ENCODE results near the gene C6orf15.

The C6orf15 gene

GRCh38 chr6:31131595-31131994 is 19.2 kb upstream of the C6orf15 start:
- in situ Hi-C loops (cut with MboI; ENCODE audit: low sequenced_read_pairs) = loop anchor here (10.0 kb wide), 1 partner anchor 233 kb away; no protein-coding TSS in a partner anchor

GRCh38 chr6:31130751-31131150 is 18.4 kb upstream of the C6orf15 start:
- in situ Hi-C loops (cut with MboI; ENCODE audit: low sequenced_read_pairs) = loop anchor here (10.0 kb wide), 1 partner anchor 234 kb away; no protein-coding TSS in a partner anchor

- in situ Hi-C loops (cut with MboI; ENCODE audit: low sequenced_read_pairs) = no loop called here
Observed at GRCh38 chr6:31129130-31129529, 16.8 kb upstream of the C6orf15 start.

GRCh38 chr6:31128093-31128676 is 15.8 kb upstream of the C6orf15 start:
- in situ Hi-C loops (cut with MboI; ENCODE audit: low sequenced_read_pairs) = no loop called here

GRCh38 chr6:31126396-31127175 is 14.2 kb upstream of the C6orf15 start:
- in situ Hi-C loops (cut with MboI; ENCODE audit: low sequenced_read_pairs) = no loop called here

- in situ Hi-C loops (cut with MboI; ENCODE audit: low sequenced_read_pairs) = no loop called here
Observed at GRCh38 chr6:31125586-31126363, 13.4 kb upstream of the C6orf15 start.

DNA sequence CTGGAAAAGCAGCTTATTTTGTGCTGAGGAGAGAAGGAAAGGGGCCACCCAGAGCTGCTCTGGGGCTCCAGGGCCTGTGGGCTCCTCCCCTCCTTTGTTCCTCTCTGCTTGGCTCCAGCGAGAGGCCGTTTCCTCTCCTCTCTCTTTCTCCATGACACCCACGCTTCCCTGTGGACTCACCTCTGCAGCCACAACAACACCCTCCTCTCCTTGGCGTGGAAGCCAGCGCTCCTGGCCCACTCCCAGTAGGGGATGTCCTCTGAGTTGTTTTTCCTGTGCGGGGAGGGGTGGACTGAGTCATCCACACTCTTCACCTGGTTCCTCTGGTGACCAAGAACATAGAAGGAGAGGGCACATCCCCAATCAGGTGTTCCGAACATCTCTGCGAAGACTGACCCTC is 12.8 kb upstream of the C6orf15 start:
- in situ Hi-C loops (cut with MboI; ENCODE audit: low sequenced_read_pairs) = no loop called here

GRCh38 chr6:31122791-31123706 is 10.7 kb upstream of the C6orf15 start:
- in situ Hi-C loops (cut with MboI; ENCODE audit: low sequenced_read_pairs) = no loop called here

DNA sequence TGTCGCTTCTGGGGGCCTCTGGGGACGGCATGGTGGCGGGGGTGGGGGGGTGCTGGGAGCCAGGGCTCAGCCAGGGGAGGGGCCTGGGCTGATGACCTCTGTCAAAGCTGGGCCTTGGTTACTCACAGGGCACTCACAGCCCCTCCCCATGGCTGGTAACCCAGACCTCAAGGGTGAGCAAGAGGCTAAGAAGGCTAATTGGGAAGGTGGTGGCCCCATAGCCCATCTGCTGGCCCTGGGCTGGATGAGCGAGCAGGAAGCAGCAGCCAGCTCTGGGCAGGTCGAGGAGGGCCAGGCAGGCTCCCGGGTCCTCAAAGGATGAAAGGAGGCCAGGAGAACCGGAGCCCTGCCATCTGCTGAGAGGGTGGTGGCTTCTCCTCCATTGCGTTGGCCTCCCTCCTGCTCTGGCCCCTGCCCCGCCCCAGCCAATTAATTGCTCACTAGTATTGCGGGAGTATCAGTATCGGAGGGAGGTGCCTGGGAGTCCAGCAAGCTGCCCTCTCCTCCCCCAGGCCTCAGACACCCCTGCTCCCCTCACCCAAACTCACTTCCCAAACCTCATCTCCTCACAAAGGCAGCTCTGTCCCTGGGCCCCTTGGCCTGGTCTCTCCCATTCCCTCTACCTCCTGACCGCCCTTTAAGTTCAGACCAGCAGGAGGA is 8.9 kb upstream of the C6orf15 start:
- in situ Hi-C loops (cut with MboI; ENCODE audit: low sequenced_read_pairs) = no loop called here

DNA sequence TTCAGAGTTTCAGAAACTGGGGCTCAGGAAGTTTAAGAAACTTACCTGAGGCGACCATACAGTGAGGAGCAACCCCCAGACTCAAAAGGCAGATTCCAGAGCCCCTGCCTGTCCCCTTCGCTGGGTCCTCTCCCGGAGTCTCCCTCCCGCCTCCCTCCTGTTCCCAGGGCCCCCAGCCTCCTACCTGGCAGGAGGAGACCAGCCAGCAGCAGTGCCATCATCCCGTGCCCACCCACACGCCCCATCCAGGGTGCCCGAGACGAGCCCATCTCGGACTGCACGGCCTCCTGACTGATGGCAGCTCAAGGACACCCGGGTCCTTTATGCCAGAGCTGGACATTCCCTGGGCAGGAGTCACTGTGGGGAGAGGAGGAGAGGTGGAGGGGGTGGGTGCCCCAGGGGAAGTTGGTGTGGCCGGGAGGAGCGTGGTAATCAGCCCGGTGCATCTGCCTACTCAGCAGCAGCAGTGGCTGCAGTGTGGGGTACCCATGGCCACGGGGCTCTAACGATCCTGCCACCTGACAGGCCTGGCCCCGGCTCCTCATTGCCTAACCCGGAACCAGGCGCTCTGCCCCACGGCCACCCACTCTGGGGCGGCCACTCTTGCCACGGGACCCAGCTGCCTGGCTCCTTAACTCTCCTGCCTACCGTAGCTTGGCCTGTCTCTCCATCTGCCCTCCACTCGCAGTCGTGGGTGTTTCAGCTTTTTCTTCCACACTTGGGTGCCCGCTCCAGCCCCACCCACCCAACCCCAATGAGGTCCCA is 8.0 kb upstream of the C6orf15 start, which contains the start of gene CDSN:
Gene CDSN, minus strand, starts transcription at position 296 of the 765 bp plus-strand sequence. Its CDS starts 27 bp downstream, at position 269.
- in situ Hi-C loops (cut with MboI; ENCODE audit: low sequenced_read_pairs) = no loop called here

GRCh38 chr6:31118178-31118577 is 5.8 kb upstream of the C6orf15 start:
- in situ Hi-C loops (cut with MboI; ENCODE audit: low sequenced_read_pairs) = no loop called here

DNA sequence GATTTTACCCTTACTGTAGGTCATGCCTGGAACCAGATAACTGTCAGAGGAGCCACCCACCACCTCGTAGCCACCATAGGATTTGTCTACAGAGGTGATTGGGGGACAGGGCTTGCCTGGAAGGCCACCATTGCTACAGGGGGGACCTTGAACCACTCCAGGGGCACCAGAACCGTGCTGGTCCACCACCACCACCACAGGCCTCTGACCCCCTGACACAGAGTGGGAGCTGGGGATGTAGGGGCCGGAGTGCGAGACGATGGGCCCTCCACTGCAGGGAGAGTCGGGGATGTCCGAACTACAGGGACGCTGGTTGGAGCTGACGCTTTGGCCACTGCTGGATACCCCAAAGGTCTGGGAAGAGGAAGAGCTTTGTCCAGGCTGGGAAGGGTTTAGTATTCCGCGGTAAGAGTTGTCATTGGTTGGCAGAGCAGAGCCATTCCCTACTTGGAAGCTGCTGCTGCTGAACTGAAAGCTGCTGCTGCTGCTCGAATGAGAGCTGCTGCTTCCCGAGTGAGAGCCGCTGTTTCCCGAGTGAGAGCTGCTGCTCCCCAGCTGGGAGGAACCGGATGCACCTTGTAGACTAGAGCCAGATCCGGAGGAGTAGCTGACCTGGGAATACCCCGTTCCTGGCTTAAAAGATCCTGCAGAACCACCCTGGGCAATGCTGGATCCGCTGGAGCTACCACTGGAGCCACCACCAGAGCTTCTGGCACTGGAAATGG is 4.4 kb upstream of the C6orf15 start:
- in situ Hi-C loops (cut with MboI; ENCODE audit: low sequenced_read_pairs) = no loop called here

GRCh38 chr6:31115941-31116560 is 3.7 kb upstream of the C6orf15 start:
- in situ Hi-C loops (cut with MboI; ENCODE audit: low sequenced_read_pairs) = no loop called here

DNA sequence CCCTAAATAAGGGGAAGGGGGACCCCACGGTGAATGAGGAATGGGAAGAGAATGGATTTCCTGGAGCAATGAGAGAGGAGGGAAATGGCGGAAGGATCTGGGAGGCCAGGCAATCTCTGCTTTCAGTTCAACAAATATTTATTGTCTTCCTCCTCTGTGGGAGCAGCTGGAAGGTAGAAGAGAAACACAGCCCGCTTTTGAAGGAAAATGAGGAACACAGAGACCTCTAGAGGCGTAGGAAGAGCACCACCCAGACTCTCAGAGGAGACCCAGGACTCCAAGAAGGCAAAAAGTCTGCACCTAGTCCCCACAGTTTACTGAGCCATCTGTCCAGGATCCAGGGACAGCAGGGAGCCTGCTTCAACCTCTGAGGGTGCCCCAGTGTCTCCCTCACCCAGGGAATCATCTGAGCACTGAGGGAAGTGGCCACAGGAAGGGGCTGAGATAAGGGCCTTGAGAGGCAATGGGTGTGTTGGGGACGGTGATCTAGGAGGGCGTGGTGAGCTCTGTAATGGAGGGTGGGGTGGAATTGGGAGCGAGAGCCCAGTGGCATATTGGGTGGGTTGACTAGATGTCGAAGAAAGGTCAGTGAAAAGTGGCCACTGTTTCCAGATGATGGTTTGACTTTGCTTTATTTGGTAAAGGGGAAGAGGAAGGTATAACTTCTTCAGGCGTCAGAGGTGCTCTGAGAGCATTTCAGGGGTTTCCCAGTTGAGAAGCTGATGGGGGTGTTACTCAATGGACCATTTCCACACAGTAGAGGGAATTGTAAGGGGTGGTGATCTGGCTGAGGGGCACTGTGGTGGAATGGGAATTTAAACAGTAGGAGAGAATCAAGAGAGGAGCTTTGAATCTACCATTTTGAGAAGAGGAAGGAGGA is 2.8 kb upstream of the C6orf15 start:
- in situ Hi-C loops (cut with MboI; ENCODE audit: low sequenced_read_pairs) = no loop called here

GRCh38 chr6:31114541-31114878 is 2.1 kb upstream of the C6orf15 start, which contains the start of gene PSORS1C1:
PSORS1C1 (plus strand) TSS chr6:31114800; CDS start chr6:31129633, 14,833 bp downstream.
- in situ Hi-C loops (cut with MboI; ENCODE audit: low sequenced_read_pairs) = no loop called here

- in situ Hi-C loops (cut with MboI; ENCODE audit: low sequenced_read_pairs) = no loop called here
Observed at GRCh38 chr6:31113861-31114540, 1.6 kb upstream of the C6orf15 start.

GRCh38 chr6:31111712-31112111 is 663 bp downstream of the C6orf15 start:
- in situ Hi-C loops (cut with MboI; ENCODE audit: low sequenced_read_pairs) = no loop called here

All from HL-60/S4 treated with retinoic acid at 250 ng/mL for 4 days and 3 days (cell line).